Trophoblast cell (in vitro differentiated cells and primary cell): ENCODE data around the gene MAPK8IP1.

ENCODE experiments used
- DNase-seq, 2 donors: peaks; one replicate each; pipeline ENCODE4 v3.0.0-alpha.2; 2016
- H2AFZ ChIP-seq: 2 replicates; pipeline ENCODE4 v1.6.1; 2013; ENCODE audit warnings: low read length, moderate library complexity, mild to moderate bottlenecking; ENCODE audit not compliant: insufficient read depth, poor library complexity
- H2AK5ac ChIP-seq: 2 replicates; pipeline ENCODE4 v1.6.1; 2013; ENCODE audit warnings: mild to moderate bottlenecking, low read length
- H2BK120ac ChIP-seq: 2 replicates; pipeline ENCODE4 v1.6.1; 2013; ENCODE audit warnings: low read length, mild to moderate bottlenecking, moderate library complexity; ENCODE audit not compliant: insufficient read depth, poor library complexity
- H2BK12ac ChIP-seq: 2 replicates; pipeline ENCODE4 v1.6.1; 2013; ENCODE audit warnings: mild to moderate bottlenecking, low read length, moderate library complexity
- H2BK5ac ChIP-seq: 2 replicates; pipeline ENCODE4 v1.6.1; 2013; ENCODE audit warnings: low read length, low read depth, moderate library complexity, mild to moderate bottlenecking; ENCODE audit not compliant: poor library complexity
- H3K14ac ChIP-seq: 2 replicates; pipeline ENCODE4 v1.6.1; 2013; ENCODE audit warnings: mild to moderate bottlenecking, low read length
- H3K18ac ChIP-seq: 2 replicates; pipeline ENCODE4 v1.6.1; 2013; ENCODE audit warnings: mild to moderate bottlenecking, low read length
- H3K23ac ChIP-seq: 2 replicates; pipeline ENCODE4 v1.6.1; 2013; ENCODE audit warnings: low read length
- H3K27ac ChIP-seq: 2 replicates; pipeline ENCODE4 v1.5.1; 2013; ENCODE audit warnings: low read depth, mild to moderate bottlenecking, inconsistent platforms, low read length, moderate library complexity
- H3K27me3 ChIP-seq: 2 replicates; pipeline ENCODE4 v1.6.1; 2013; ENCODE audit warnings: inconsistent platforms, mild to moderate bottlenecking, low read length, moderate library complexity; ENCODE audit not compliant: insufficient read depth
- H3K36me3 ChIP-seq, 2 experiments: 1 replicate in 1 of 2; 2 replicates in 1 of 2; pipeline ENCODE4 v1.6.1; 2013; ENCODE audit warnings: low read length in 2 of 2, mild to moderate bottlenecking in 2 of 2, moderate library complexity in 1 of 2; ENCODE audit not compliant: insufficient read depth in 2 of 2, control insufficient read depth in 1 of 2
- H3K4ac ChIP-seq: 2 replicates; pipeline ENCODE4 v1.6.1; 2013; ENCODE audit warnings: low read depth, mild to moderate bottlenecking, low read length, moderate library complexity
- H3K4me1 ChIP-seq, 2 experiments: 1 replicate in 1 of 2; 2 replicates in 1 of 2; pipeline ENCODE4 v1.6.1; 2013; ENCODE audit warnings: low read length in 2 of 2, mild to moderate bottlenecking in 2 of 2, moderate library complexity in 1 of 2; ENCODE audit not compliant: insufficient read depth in 2 of 2, control insufficient read depth in 1 of 2
- H3K4me2 ChIP-seq: 2 replicates; pipeline ENCODE4 v1.6.1; 2013; ENCODE audit warnings: inconsistent platforms, mild to moderate bottlenecking, low read length, moderate library complexity
- H3K4me3 ChIP-seq: 2 replicates; pipeline ENCODE4 v1.5.1; 2013; ENCODE audit warnings: mild to moderate bottlenecking, low read depth, low read length, inconsistent platforms
- H3K79me1 ChIP-seq: one replicate; pipeline ENCODE4 v1.6.1; 2013; ENCODE audit warnings: low read length
- H3K79me2 ChIP-seq: 2 replicates; pipeline ENCODE4 v1.6.1; 2013; ENCODE audit warnings: low read length, mild to moderate bottlenecking; ENCODE audit not compliant: control insufficient read depth, insufficient read depth, poor library complexity
- H3K9ac ChIP-seq: 2 replicates; pipeline ENCODE4 v1.6.1; 2013; ENCODE audit warnings: mild to moderate bottlenecking, low read length
- H3K9me3 ChIP-seq: 2 replicates; pipeline ENCODE4 v1.6.1; 2013; ENCODE audit warnings: low read depth, mild to moderate bottlenecking, control low read depth, inconsistent platforms, low read length; ENCODE audit not compliant: insufficient read depth
- H4K12ac ChIP-seq: 2 replicates; pipeline ENCODE4 v1.6.1; 2013; ENCODE audit warnings: low read depth, mild to moderate bottlenecking, low read length, moderate library complexity
- H4K8ac ChIP-seq: 2 replicates; pipeline ENCODE4 v1.6.1; 2013; ENCODE audit warnings: low read depth, mild to moderate bottlenecking, low read length, moderate library complexity
- H4K91ac ChIP-seq: one replicate; pipeline ENCODE4 v1.6.1; 2013; ENCODE audit warnings: low read depth, mild to moderate bottlenecking, low read length, moderate library complexity
- WGBS: extraction: QIAGEN DNeasy Blood & Tissue Kit; methylation state at CpG from one replicate; pipeline ENCODE4 v1.1.7; 2013; ENCODE audit warnings: missing lambda C conversion rate; ENCODE audit not compliant: insufficient read length, insufficient coverage; ENCODE audit errors: extremely low coverage; 5-methylcytosine and 5-hydroxymethylcytosine counted together

MAPK8IP1 gene

GRCh38 chr11:45901626-45902025 lies 16.2 kb downstream of the MAPK8IP1 start:
- no peak overlapping the region for H3K4ac ChIP-seq
- no peak overlapping the region for H2AK5ac ChIP-seq
- H3K18ac ChIP-seq = no peak overlapping the region
- no peak for DNase-seq
- no peak overlapping the region for H4K12ac ChIP-seq
- no peak overlapping the region for H2BK12ac ChIP-seq
- no peak overlapping the region for H3K27ac ChIP-seq
- no CpG with 5 or more reads among the region's 6 CpGs for WGBS
- H3K9ac ChIP-seq = no peak overlapping the region
- peaks cover 3 to 4% of the 10 kb centered on the region in 2 experiments for H3K36me3 ChIP-seq
- no peak overlapping the region for H3K23ac ChIP-seq
- H3K79me2 ChIP-seq = peaks cover 1% of the 10 kb centered on the region
- peaks cover 7% of the 10 kb centered on the region for H3K27me3 ChIP-seq
- H3K14ac ChIP-seq = no peak overlapping the region
- H4K91ac ChIP-seq = no peak overlapping the region
- H3K4me3 ChIP-seq = no peak overlapping the region
- H4K8ac ChIP-seq = no peak overlapping the region
- H3K4me1 ChIP-seq = peaks cover 11 to 14% of the 10 kb centered on the region in 2 experiments
- H3K9me3 ChIP-seq = no peaks in the 10 kb centered on the region
- H2BK120ac ChIP-seq = no peak overlapping the region
- no peak overlapping the region for H2BK5ac ChIP-seq
- peaks cover 2% of the 10 kb centered on the region for H3K79me1 ChIP-seq
- H3K4me2 ChIP-seq = no peak overlapping the region
- H2AFZ ChIP-seq = no peak overlapping the region

GRCh38 chr11:45902452-45903380 lies 17.3 kb downstream of the MAPK8IP1 start:
- H2AFZ ChIP-seq = no peak overlapping the region
- WGBS = no CpG with 5 or more reads among the region's 56 CpGs
- no peak overlapping the region for H2BK120ac ChIP-seq
- no peak overlapping the region for H4K12ac ChIP-seq
- H2BK5ac ChIP-seq = no peak overlapping the region
- no peak overlapping the region for H3K23ac ChIP-seq
- no peak overlapping the region for H4K91ac ChIP-seq
- peaks cover 19 to 22% of the 10 kb centered on the region in 2 experiments for H3K4me1 ChIP-seq
- H3K4ac ChIP-seq = no peak overlapping the region
- no peak overlapping the region for H3K14ac ChIP-seq
- no peak overlapping the region for H4K8ac ChIP-seq
- peaks cover 1% of the 10 kb centered on the region for H3K79me2 ChIP-seq
- DNase-seq = no peak
- no peak overlapping the region for H2AK5ac ChIP-seq
- H3K9ac ChIP-seq = no peak overlapping the region
- peaks cover 7% of the 10 kb centered on the region for H3K27me3 ChIP-seq
- H3K4me3 ChIP-seq = no peak overlapping the region
- H3K18ac ChIP-seq = no peak overlapping the region
- peaks cover 3 to 4% of the 10 kb centered on the region in 2 experiments for H3K36me3 ChIP-seq
- H2BK12ac ChIP-seq = no peak overlapping the region
- peaks cover 6% of the 10 kb centered on the region for H3K79me1 ChIP-seq
- no peak overlapping the region for H3K4me2 ChIP-seq
- no peaks in the 10 kb centered on the region for H3K9me3 ChIP-seq
- H3K27ac ChIP-seq = no peak overlapping the region

GRCh38 chr11:45904309-45904915 lies 19.0 kb downstream of the MAPK8IP1 start:
- Histone ChIP-seq H3K23ac (no peak overlapping the region), H3K27ac (no peak overlapping the region), H2AFZ (no peak overlapping the region), H3K4me3 (no peak overlapping the region), H3K14ac (no peak overlapping the region), H3K27me3 (peaks cover 7% of the 10 kb centered on the region), H3K4me1 (peaks cover 16 to 21% of the 10 kb centered on the region in 2 experiments), H3K79me2 (peaks cover 1% of the 10 kb centered on the region), H3K4ac (no peak overlapping the region), H2AK5ac (no peak overlapping the region), H4K8ac (no peak overlapping the region), H3K18ac (no peak overlapping the region), H3K9ac (no peak overlapping the region), H3K4me2 (no peak overlapping the region), H3K9me3 (no peaks in the 10 kb centered on the region), H2BK12ac (no peak overlapping the region), H3K36me3 (peaks cover 5 to 10% of the 10 kb centered on the region in 2 experiments), H2BK5ac (no peak overlapping the region), H2BK120ac (no peak overlapping the region), H3K79me1 (peaks cover 7% of the 10 kb centered on the region), H4K12ac (no peak overlapping the region), H4K91ac (no peak overlapping the region)
- WGBS = no CpG with 5 or more reads among the region's 15 CpGs
- no peak for DNase-seq

- peaks cover 7% of the 10 kb centered on the region for H3K27me3 ChIP-seq
- no peak overlapping the region for H3K4me2 ChIP-seq
- H4K12ac ChIP-seq = no peak overlapping the region
- no peak overlapping the region for H4K8ac ChIP-seq
- H2BK5ac ChIP-seq = no peak overlapping the region
- no peak for DNase-seq
- H3K79me1 ChIP-seq = peaks cover 5% of the 10 kb centered on the region
- H2AK5ac ChIP-seq = no peak overlapping the region
- no peaks in the 10 kb centered on the region for H3K9me3 ChIP-seq
- no peaks in the 10 kb centered on the region for H3K79me2 ChIP-seq
- no peak overlapping the region for H3K9ac ChIP-seq
- no CpG with 5 or more reads among the region's 19 CpGs for WGBS
- H2BK12ac ChIP-seq = no peak overlapping the region
- no peak overlapping the region for H3K4me3 ChIP-seq
- no peak overlapping the region for H3K14ac ChIP-seq
- H3K27ac ChIP-seq = no peak overlapping the region
- no peak overlapping the region for H3K23ac ChIP-seq
- H3K18ac ChIP-seq = no peak overlapping the region
- H2AFZ ChIP-seq = no peak overlapping the region
- no peak overlapping the region for H4K91ac ChIP-seq
- H3K4ac ChIP-seq = no peak overlapping the region
- H3K4me1 ChIP-seq = peaks cover 15 to 20% of the 10 kb centered on the region in 2 experiments
- H3K36me3 ChIP-seq = peaks cover 12 to 17% of the 10 kb centered on the region in 2 experiments
- H2BK120ac ChIP-seq = no peak overlapping the region
These were observed 19.6 kb downstream of the MAPK8IP1 start for GRCh38 chr11:45905095-45905494.
